SW480 (cell line): ENCODE results near the gene HEY2.
A peak's percentile ranks its signal among the peaks of the same experiment; 100 is the strongest.
"Not testable (repeated sequence)": the region's sequence is repeated elsewhere in the genome, so short reads cannot be mapped to it uniquely, and the experiment has no call there.

Experiments
- DNase-seq: peaks from one replicate; pipeline ENCODE4 v3.0.0-alpha.2; 2016; ENCODE audit warnings: low spot score

The HEY2 gene

DNA sequence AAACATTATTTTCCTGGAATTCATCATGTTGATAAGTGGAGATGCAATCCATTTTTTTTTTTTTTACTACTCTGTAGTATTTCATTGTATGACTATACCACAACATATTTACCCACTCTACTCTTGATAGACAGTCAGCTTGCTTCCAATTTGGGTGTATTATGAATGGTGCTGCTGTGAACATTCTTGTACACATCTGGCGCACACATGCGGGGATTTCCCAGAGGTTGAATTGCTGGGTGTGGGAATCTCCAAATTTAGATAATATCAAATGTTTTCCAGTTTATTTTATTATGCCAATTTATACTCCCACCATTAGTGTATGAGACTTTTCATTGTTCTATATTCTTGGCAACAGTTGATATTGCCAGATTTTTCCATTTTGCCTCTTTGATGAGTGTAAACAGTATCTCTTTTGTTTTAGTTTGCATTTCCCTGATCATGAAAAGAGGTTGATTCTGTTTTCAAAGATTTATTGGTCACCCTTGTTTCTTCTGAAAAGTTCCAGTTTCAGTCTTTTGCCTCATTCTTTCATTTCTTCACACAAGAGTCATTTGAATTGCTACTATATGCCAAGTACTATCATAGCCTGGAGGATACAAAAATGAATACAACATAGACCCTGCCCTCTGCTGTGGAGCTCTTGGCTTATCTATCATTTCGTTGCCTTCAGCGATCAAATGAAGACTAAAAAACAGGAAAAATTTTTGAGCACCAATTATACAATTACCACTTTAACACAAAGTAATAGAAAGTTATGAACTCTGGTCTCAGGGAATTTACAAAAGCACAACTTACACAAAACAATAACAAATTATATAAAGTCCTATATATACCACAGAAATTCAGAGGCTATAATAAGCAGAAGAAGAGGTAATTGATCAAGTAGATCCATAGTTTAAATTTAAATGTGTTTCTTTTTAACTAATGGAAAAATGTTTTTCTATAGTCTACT, 24.2 kb downstream of the HEY2 start:
- no peak for DNase-seq

GRCh38 chr6:125776107-125776826, 26.8 kb downstream of the HEY2 start:
- DNase-seq = not testable (repeated sequence)

- peak; percentile 92 for DNase-seq
These were observed 30.6 kb downstream of the HEY2 start for GRCh38 chr6:125779924-125780539.

DNA sequence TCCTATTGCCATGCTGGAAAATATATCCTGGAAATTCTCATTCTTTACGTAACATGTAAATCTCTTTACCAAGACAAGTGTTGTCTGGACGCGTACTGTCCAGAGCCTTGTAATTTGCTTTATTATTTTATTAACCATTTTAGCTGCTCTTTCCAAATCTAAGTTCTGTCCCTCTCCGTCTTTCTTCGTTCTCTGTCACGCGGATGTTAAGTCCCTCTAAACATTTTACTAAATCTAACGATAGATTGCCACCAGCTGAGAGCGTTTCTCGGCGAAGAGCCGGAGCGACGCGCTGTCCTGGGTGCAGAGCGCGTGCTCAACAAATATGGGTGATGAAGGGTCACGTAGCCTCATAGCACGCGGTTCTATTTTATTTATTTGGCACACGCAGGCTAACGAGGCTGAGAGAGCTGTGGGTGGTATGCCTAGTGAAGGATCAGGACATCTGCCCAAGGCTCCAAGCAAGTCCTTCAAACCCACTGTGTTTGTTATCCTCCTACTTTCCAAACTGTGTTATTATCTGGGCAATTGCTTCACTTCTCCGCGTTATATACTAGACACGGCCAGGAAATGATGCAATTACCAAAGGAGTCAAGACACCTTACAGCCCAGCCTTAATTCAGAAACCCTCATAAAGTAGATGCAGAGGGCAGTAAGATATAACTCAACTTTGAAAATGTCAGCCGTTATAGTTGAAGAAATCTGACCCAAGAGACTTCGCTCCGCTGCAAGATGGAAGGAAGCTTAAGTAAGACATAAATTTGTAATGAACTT, 31.3 kb downstream of the HEY2 start:
- DNase-seq = peak; percentile 75

GRCh38 chr6:125781314-125781868, 32.0 kb downstream of the HEY2 start:
- peak; percentile 33 for DNase-seq

DNA sequence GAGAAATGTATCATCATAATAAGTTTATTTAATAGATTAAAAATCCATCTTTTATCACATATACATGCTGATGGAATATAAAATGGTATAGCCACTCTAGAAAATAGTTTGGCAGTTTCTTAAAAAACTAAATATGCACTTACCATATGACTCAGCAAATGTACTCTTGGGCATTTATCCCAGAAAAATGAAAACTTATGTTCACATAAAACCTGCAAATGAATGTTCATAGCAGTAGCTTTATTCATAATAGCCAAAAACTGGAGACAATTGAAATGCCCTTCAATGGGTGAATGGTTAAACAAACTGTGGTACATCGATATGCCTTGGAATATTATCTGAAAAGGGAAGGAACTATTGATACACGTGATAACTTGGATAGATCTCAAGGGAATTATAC, 34.9 kb downstream of the HEY2 start:
- DNase-seq = no peak

GRCh38 chr6:125787791-125788190, 38.4 kb downstream of the HEY2 start:
- DNase-seq = no peak

GRCh38 chr6:125789167-125789566, 39.7 kb downstream of the HEY2 start:
- DNase-seq = no peak

DNA sequence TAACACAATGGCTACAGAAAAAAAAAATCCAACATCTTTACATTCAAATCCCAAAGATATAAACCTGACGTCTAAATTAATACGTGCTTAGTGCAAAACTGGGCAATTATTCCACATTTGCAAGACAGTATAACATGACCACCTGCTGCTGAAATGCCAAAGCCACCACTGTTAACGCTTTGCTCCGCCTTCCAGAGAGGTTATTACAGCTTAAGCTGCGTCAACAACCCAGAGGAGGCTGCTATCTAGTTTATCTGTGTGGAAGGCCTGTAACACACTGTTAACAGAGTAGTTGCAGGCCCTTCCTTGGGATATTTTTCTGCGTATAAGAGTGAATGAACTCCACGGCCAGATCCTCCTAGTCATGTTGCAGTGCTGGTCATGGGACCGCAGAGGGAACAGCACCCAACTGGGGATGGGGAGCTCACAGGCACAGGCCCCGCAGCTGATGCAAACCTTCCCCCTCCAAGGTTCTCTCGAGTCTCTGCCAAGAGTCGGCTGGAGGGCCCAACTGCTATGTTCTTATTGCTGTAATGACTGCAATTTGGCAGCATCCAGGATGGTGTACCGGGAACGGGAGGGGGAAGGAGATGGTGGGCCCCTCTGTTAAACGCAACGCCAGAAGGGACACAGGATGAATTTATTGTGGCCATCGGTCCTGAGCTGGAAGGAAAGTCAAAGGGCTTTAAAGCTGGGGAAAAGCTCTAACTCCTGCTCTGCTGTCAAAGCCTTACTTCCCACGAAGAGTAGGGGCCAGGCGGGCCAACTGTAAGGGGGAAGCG, 40.3 kb downstream of the HEY2 start:
- DNase-seq = peak; percentile 61

- peak; percentile 75 for DNase-seq
These were observed 41.1 kb downstream of the HEY2 start, which contains the start of gene NCOA7 for GRCh38 chr6:125790358-125791150. Gene NCOA7 (plus strand): TSS chr6:125790960. CDS start chr6:125815355, 24,395 bp downstream.

DNA sequence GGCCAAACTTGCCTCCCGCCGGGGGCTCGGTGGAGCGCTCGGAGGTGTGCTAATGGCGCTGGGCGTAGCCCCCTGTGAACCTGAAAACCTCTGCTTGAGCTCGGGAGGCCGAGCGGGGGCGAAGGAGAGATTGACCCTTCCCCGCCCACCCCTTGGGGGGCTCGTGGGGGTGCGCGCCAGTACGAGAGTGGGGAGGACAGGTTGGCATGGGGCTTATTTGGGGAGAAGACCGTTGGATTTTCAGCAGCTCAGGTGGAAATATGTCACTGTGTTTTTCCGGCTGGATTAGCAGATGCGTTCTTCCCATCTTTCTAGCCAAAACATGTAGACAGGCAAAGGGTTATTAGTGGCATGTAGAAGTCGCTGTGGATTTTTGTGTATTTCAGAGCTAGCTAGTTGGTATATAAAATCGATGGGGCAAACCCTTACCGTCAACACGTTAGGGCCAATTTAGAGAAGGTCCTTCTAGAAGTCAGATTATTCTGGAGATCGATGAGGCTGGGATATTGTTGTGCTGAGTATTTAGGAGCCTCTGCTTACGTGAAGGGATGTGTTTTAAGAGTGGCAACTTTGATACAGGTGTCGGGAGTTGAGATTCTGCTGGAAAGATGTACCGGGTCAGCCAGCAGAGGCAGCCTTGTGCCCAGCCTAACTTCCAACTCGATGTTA, 41.9 kb downstream of the HEY2 start:
- DNase-seq = peak; percentile 62

DNA sequence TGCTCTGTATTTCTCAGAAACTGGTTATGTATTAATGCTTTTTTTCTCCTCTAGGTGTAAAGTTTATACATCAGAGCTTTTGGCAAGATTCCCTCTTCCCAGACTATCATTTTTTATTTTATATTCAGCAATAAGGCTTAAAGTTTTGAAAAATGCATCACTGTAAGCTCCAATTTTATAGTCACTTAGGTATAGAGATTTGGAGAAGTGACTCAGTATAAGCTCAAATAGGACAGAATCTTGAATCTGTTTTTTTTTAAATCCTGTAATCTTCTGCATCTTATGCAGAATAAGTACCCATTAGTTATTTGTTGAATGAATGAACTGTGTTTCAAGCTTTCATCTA, 42.4 kb downstream of the HEY2 start:
- no peak for DNase-seq

- DNase-seq = no peak
These were observed 42.7 kb downstream of the HEY2 start for GRCh38 chr6:125792172-125792571.

- DNase-seq = no peak
These were observed 43.2 kb downstream of the HEY2 start for GRCh38 chr6:125792680-125793079.

GRCh38 chr6:125793280-125793679, 43.8 kb downstream of the HEY2 start:
- DNase-seq = no peak

GRCh38 chr6:125793863-125794262, 44.4 kb downstream of the HEY2 start:
- DNase-seq = no peak

DNA sequence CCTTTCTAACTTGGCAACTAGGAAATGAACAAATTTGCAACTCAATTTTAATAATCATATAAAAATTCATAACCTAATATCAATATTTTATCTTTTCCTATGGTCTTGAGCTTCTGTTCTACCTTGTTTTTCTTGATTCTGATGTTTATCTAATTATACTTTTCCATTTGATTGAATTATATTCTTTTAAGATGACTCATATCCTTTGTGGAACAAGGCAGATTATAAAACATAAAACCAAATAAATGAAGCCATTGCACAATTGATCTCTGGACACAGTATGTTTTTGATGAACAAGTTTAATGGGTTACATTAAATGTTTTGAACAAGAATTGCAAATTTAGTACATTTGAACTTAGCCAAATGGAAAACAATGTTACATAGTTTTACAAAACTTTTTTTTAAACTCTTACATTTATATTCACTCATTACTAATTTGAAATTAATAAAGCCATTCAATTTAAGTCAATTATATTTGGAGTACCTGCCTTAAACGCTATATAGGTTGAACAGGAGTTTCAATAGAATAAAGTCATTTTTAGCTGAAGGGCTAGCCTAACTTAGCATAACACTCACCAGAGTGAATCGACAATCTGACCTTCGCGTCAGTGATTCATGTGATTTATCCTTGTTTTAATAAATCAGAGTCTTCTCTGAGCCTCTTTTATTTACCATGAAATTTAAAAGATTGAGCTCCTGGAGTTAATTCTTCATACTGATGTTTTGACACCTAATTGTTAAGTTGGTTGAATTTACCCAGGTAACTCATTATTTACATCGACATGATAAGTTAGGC, 45.1 kb downstream of the HEY2 start:
- DNase-seq = no peak

GRCh38 chr6:125795301-125795700, 45.9 kb downstream of the HEY2 start:
- DNase-seq = no peak
